Caco-2 (cell line): ENCODE measurements around the gene IGSF1. TPM values are rescaled to one million over a fixed set of nuclear protein-coding genes. Genes with fewer than 3 reads are reported as not detected.

Experiments used
- BruUV-seq: library from RNA; stranded (reverse); fragments of 400-500 nt; replicated peaks from 2 replicates; lab custom pipeline; 2021; lab: Mats Ljungman, UMichigan
- CTCF ChIA-PET: fragments of 300-600 bp; sonication (Branson Sonifier 250); formaldehyde crosslinking; loops from one replicate; lab custom pipeline; 2022; ENCODE audit warnings: antibody characterized with exemption; lab: Charles Lee
- POLR2A ChIA-PET: fragments of 300-600 bp; sonication (Branson Sonifier 250); formaldehyde crosslinking; loops from one replicate; lab custom pipeline; 2022; ENCODE audit warnings: antibody characterized with exemption; lab: Charles Lee
- DNase-seq, 2 experiments: peaks; one replicate each; pipeline versions ENCODE4 v3.0.0 to v3.0.0-alpha.2; 2020 to 2022
- H3K27me3 ChIP-seq: replicated peaks from 2 replicates; pipeline ENCODE4 v1.6.0; 2011; ENCODE audit warnings: low read length; ENCODE audit not compliant: control insufficient read depth, insufficient read depth
- H3K36me3 ChIP-seq: 2 replicates; pipeline ENCODE4 v1.5.1; 2011; ENCODE audit warnings: low read length; ENCODE audit not compliant: control insufficient read depth, insufficient read depth
- H3K4me1 ChIP-seq: fragments of 250-450 bp; sonication (Bioruptor Pico); 2 replicates; pipeline ENCODE4 v1.5.1; 2020; ENCODE audit warnings: mild to moderate bottlenecking
- H3K4me3 ChIP-seq: 2 replicates; pipeline ENCODE4 v1.5.1; 2011; ENCODE audit warnings: low read depth, mild to moderate bottlenecking, control low read depth, low read length
- H3K9me3 ChIP-seq: fragments of 250-450 bp; sonication (Bioruptor Pico); 2 replicates; pipeline ENCODE4 v1.5.1; 2020; ENCODE audit warnings: mild to moderate bottlenecking, moderate library complexity
- H3K27ac Mint-ChIP-seq: one replicate; pipeline ENCODE4 v1.8.0; 2022; ENCODE audit warnings: mixed read lengths; ENCODE audit not compliant: unreplicated experiment
- H3K27me3 Mint-ChIP-seq: one replicate; pipeline ENCODE4 v1.8.0; 2022; ENCODE audit warnings: mixed read lengths; ENCODE audit not compliant: insufficient read depth, unreplicated experiment
- H3K36me3 Mint-ChIP-seq: one replicate; pipeline ENCODE4 v1.8.0; 2022; ENCODE audit warnings: mild to moderate bottlenecking, mixed read lengths; ENCODE audit not compliant: insufficient read depth, unreplicated experiment
- H3K4me1 Mint-ChIP-seq: one replicate; pipeline ENCODE4 v1.8.0; 2022; ENCODE audit warnings: low read depth, mixed read lengths; ENCODE audit not compliant: unreplicated experiment
- H3K4me3 Mint-ChIP-seq: one replicate; pipeline ENCODE4 v1.8.0; 2022; ENCODE audit warnings: mild to moderate bottlenecking, moderate library complexity, mixed read lengths; ENCODE audit not compliant: unreplicated experiment
- H3K9me3 Mint-ChIP-seq: one replicate; pipeline ENCODE4 v1.8.0; 2022; ENCODE audit warnings: mixed read lengths; ENCODE audit not compliant: unreplicated experiment
- CTCF ChIP-seq, 2 experiments: fragments of 200-600 bp in 1 of 2; IDR thresholded peaks; 1 replicate in 1 of 2; 2 replicates in 1 of 2; pipeline versions ENCODE4 v1.5.1 to v1.8.0; 2011 to 2022; ENCODE audit warnings: antibody characterized with exemption in 1 of 2, control low read depth in 1 of 2, inconsistent platforms in 1 of 2, low read depth in 1 of 2, low read length in 1 of 2, mild to moderate bottlenecking in 1 of 2, moderate library complexity in 1 of 2; ENCODE audit not compliant: insufficient read depth in 1 of 2, severe bottlenecking in 1 of 2, unreplicated experiment in 1 of 2
- intact Hi-C: fragments of 100-400 bp; cut with micrococcal nuclease; formaldehyde crosslinking; loops from one replicate; pipeline ENCODE4 v1.10.0; 2022; ENCODE audit not compliant: unreplicated experiment
- total RNA-seq: library from RNA; stranded (reverse); gene quantifications from 2 replicates; pipeline ENCODE4 v1.2.3, GENCODE V29; 2022

Gene IGSF1
- total RNA-seq, 1 experiment from 2014 or later = 1.4 TPM

GRCh38 chrX:131270080-131270479, 19.0 kb downstream of the IGSF1 start:
- Mint-ChIP-seq H3K9me3 (no peaks in the 10 kb centered on the region), H3K4me3 (no peak overlapping the region), H3K4me1 (no peaks in the 10 kb centered on the region), H3K27ac (no peak overlapping the region), H3K36me3 (no peaks in the 10 kb centered on the region), H3K27me3 (no peaks in the 10 kb centered on the region)
- POLR2A ChIA-PET = no interaction called here
- H3K27me3 ChIP-seq = no peaks in the 10 kb centered on the region
- no peaks in the 10 kb centered on the region for H3K4me1 ChIP-seq
- DNase-seq = no peak
- BruUV-seq = no TSS peak
- H3K9me3 ChIP-seq = no peaks in the 10 kb centered on the region
- intact Hi-C loops = no loop called here
- CTCF ChIA-PET = interaction anchor here (0.7 kb wide), 1 partner anchor 275 kb away, joined by 3 read pairs; no protein-coding TSS in a partner anchor
- TF ChIP-seq CTCF (IDR thresholded peaks at IDR 0.05; ENCODE audit: insufficient read depth in 1 of 2, low read depth in 1 of 2, low read length in 1 of 2, severe bottlenecking in 1 of 2, unreplicated experiment in 1 of 2) = no peak
- no peaks in the 10 kb centered on the region for H3K36me3 ChIP-seq
- no peak overlapping the region for H3K4me3 ChIP-seq

GRCh38 chrX:131264665-131265064, 24.4 kb downstream of the IGSF1 start:
- Histone ChIP-seq H3K27me3 (no peaks in the 10 kb centered on the region), H3K4me3 (no peak overlapping the region), H3K4me1 (no peaks in the 10 kb centered on the region; the same call in 1 of the 2 replicates), H3K36me3 (no peaks in the 10 kb centered on the region), H3K9me3 (no peaks in the 10 kb centered on the region)
- Mint-ChIP-seq H3K36me3 (no peaks in the 10 kb centered on the region), H3K9me3 (no peaks in the 10 kb centered on the region), H3K4me1 (no peaks in the 10 kb centered on the region), H3K4me3 (no peak overlapping the region), H3K27ac (no peak overlapping the region), H3K27me3 (no peaks in the 10 kb centered on the region)
- POLR2A ChIA-PET = interaction anchor here (0.6 kb wide), 1 partner anchor 28 kb away, joined by 3 read pairs; no protein-coding TSS in a partner anchor
- intact Hi-C loops = loop anchor here (5.0 kb wide), 2 partner anchors 103 to 413 kb away; no protein-coding TSS in a partner anchor
- no TSS peak for BruUV-seq
- CTCF ChIA-PET = no interaction called here
- TF ChIP-seq CTCF (IDR thresholded peaks at IDR 0.05; ENCODE audit: insufficient read depth in 1 of 2, low read depth in 1 of 2, low read length in 1 of 2, severe bottlenecking in 1 of 2, unreplicated experiment in 1 of 2) = no peak
- no peak for DNase-seq

- no peak for TF ChIP-seq CTCF (IDR thresholded peaks at IDR 0.05; ENCODE audit: insufficient read depth in 1 of 2, low read depth in 1 of 2, low read length in 1 of 2, severe bottlenecking in 1 of 2, unreplicated experiment in 1 of 2)
- Mint-ChIP-seq H3K9me3 (no peaks in the 10 kb centered on the region), H3K27ac (no peak overlapping the region), H3K27me3 (no peaks in the 10 kb centered on the region), H3K36me3 (no peaks in the 10 kb centered on the region), H3K4me1 (no peaks in the 10 kb centered on the region), H3K4me3 (no peak overlapping the region)
- H3K36me3 ChIP-seq = no peaks in the 10 kb centered on the region
- H3K4me3 ChIP-seq = no peak overlapping the region
- POLR2A ChIA-PET = interaction anchor here (0.6 kb wide), 1 partner anchor 28 kb away, joined by 3 read pairs; no protein-coding TSS in a partner anchor
- no peak for DNase-seq
- CTCF ChIA-PET = no interaction called here
- no peaks in the 10 kb centered on the region for H3K27me3 ChIP-seq
- no peaks in the 10 kb centered on the region; the same call in 1 of the 2 replicates for H3K4me1 ChIP-seq
- BruUV-seq = no TSS peak
- H3K9me3 ChIP-seq = no peaks in the 10 kb centered on the region
- intact Hi-C loops = loop anchor here (5.0 kb wide), 2 partner anchors 103 to 413 kb away; no protein-coding TSS in a partner anchor
Measured at GRCh38 chrX:131264053-131264452, 25.1 kb downstream of the IGSF1 start.
